ENCODE results near the gene ERVFRD-1. TPM values are rescaled to one million over a fixed set of nuclear protein-coding genes. Genes with fewer than 3 reads are reported as not detected.

Gene ERVFRD-1
- total RNA-seq, 4 donors from 2014 or later: 0.76 TPM; not detected in 3

DNA sequence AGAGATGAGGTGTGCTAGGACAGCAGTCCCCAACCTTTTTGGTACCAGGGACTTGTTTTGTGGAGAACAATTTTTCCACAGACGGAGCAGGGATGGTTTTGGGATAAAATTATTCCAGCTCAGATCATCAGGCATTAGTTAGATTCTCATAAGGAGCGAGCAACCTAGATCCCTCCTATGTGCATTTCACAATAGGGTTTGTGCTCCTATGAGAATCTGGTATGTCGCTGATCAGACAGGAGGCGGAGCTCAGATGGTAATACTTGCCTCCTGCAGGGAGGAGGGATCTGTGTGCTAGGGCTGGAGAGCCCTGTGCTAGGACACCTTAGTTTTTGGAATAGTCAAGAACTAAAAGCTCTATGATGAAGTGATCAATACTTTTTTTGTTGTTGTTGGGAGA lies 15.4 kb downstream of the ERVFRD-1 start:
- Histone ChIP-seq H3K27ac (peak overlapping the region in 3 of 4 donors; percentile 10 to 100 (median 99)), H3K4me3 (peak overlapping the region in 1 of 4 donors; percentile 80), H3K36me3 (peaks cover 0 to 18% (median 0%) of the 10 kb centered on the region in 3 donors), H3K4me1 (peaks cover 5 to 30% (median 15%) of the 10 kb centered on the region in 3 donors), H3K9me3 (no peaks in the 10 kb centered on the region), H3K27me3 (no peaks in the 10 kb centered on the region)
- TF ChIP-seq CTCF (IDR thresholded peaks at IDR 0.05): no peak
- no peak for TF ChIP-seq POLR2A (IDR thresholded peaks at IDR 0.05)
- 35 to 57% methylated on average over 4 of the region's 4 CpGs for WGBS, 2 donors
- DNase-seq: no peak
- intact Hi-C loops (cut with DNase I): no loop called here

DNA sequence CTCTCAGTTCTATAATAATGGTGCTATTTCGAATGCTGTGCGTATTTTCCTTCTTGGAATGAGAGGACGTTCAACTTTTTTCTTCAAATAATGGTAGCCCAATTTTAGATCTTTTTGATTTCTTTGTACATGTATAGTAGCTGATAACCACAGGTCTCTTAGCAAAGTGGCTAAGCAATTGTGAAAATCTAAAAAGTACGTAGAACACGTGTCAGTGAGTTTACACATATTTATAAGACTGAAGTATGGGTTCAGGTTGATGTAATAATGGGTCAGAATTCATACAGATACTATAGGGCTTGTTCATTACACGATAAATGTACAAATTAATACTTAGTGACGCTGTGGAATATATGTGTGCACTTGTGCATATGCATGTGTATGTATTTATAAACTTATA lies 16.6 kb downstream of the ERVFRD-1 start:
- H3K27ac ChIP-seq: peak overlapping the region; percentile 97 to 100 (median 99)
- H3K4me1 ChIP-seq: peaks cover 5 to 30% (median 15%) of the 10 kb centered on the region in 3 donors
- no peak for DNase-seq
- peak overlapping the region; percentile 80 to 100 (median 92) for H3K4me3 ChIP-seq
- 30 to 37% methylated on average over 7 of the region's 7 CpGs for WGBS, 2 donors
- TF ChIP-seq CTCF (IDR thresholded peaks at IDR 0.05) (no peak), POLR2A (IDR thresholded peaks at IDR 0.05) (no peak)
- no peaks in the 10 kb centered on the region for H3K27me3 ChIP-seq
- intact Hi-C loops (cut with DNase I): no loop called here
- H3K9me3 ChIP-seq: no peaks in the 10 kb centered on the region
- H3K36me3 ChIP-seq: peaks cover 0 to 13% (median 0%) of the 10 kb centered on the region in 3 donors

DNA sequence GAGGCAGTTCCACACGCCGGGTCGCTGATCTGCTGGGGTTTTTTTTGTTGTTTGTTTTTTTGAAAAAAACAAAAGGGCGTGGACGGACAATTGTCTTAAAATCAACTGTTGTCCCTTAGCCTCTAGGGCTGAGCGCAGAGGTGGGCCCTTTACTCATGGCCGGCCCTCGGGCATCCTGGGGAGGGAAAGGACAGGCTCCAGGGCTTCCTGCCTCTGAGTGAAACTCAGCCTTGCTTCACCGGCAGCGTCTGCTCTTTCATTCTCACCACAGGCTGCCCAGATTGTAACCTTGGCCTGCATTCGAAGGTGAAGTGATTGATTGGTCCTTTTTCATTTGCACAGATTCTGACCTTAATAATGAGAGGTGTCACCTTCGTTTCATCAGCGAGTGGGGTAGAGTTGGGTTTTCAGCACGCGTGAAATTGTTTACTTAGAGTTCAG lies 17.1 kb downstream of the ERVFRD-1 start:
- Histone ChIP-seq H3K4me3 (peak overlapping the region; percentile 80 to 100 (median 92)), H3K36me3 (peaks cover 0 to 10% (median 0%) of the 10 kb centered on the region in 3 donors), H3K4me1 (peaks cover 5 to 30% (median 15%) of the 10 kb centered on the region in 3 donors), H3K27me3 (no peaks in the 10 kb centered on the region), H3K27ac (peak overlapping the region; percentile 97 to 100 (median 99)), H3K9me3 (no peaks in the 10 kb centered on the region)
- intact Hi-C loops (cut with DNase I): no loop called here
- DNase-seq: no peak
- no peak for TF ChIP-seq CTCF (IDR thresholded peaks at IDR 0.05)
- no peak for TF ChIP-seq POLR2A (IDR thresholded peaks at IDR 0.05)
- 0 to 2% methylated on average over 8 to 9 of the region's 15 CpGs for WGBS, 2 donors

- DNase-seq: peak; percentile 84
- intact Hi-C loops (cut with DNase I): no loop called here
- WGBS, 2 donors: 0% methylated on average over 5 to 13 of the region's 90 CpGs
Observed at GRCh38 chr6:11093626-11094410, 17.7 kb downstream of the ERVFRD-1 start, which contains the start of gene SMIM13. Gene SMIM13 (plus strand): TSS chr6:11093834. CDS start chr6:11094314, 480 bp downstream.

More at GRCh38 chr6:11093626-11094410, 17.7 kb downstream of the ERVFRD-1 start, which contains the start of gene SMIM13:
- H3K27me3 ChIP-seq: no peaks in the 10 kb centered on the region
- H3K27ac ChIP-seq: peak within 1 kb of the TSS; percentile 97 to 100 (median 99)
- H3K4me1 ChIP-seq: peaks cover 5 to 30% (median 15%) of the 10 kb centered on the region in 3 donors
- TF ChIP-seq POLR2A (IDR thresholded peaks at IDR 0.05) (peak in 1 of 4 donors; percentile 84), CTCF (IDR thresholded peaks at IDR 0.05) (peak in 5 of 6 experiments; percentile 32 to 77 (median 66))
- H3K9me3 ChIP-seq: no peaks in the 10 kb centered on the region
- peak within 1 kb of the TSS; percentile 80 to 100 (median 92) for H3K4me3 ChIP-seq
- H3K36me3 ChIP-seq: peaks cover 0 to 5% (median 0%) of the 10 kb centered on the region in 3 donors
